ENCODE measurements around the gene GNG11. TPM values are rescaled to one million over a fixed set of nuclear protein-coding genes. Genes with fewer than 3 reads are reported as not detected.
"Not testable (repeated sequence)": the region's sequence is repeated elsewhere in the genome, so short reads cannot be mapped to it uniquely, and the experiment has no call there.

The GNG11 gene
- total RNA-seq, 3 donors from 2014 or later, result 1.7 to 7.7 (median 3.4) TPM

DNA sequence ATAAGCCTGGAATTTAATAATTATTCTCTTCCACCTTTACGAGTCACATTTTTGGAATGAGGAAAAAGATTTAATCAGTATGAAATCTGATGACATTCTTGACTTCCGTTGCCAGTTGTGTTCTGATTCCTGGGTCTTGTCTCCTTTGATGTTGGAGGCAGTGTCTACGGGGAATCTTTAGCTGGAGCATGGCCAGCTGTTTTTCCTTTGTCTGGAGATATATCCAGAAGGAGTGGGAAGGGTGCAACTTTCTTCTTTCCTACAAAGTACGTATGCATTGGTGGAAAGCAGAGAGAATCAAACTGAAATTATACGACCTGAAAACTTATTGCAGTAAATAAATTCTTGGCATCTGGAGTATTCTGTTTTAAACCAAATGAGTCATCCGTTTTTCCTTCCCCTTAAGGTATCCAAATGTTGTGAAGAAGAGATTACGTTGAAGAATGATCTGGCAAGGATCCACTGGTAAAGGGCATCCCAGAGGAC, 6.9 kb upstream of the GNG11 start:
- Histone ChIP-seq H3K9me3 (no peaks in the 10 kb centered on the region), H3K4me1 (ENCODE audit: low read depth) (no peaks in the 10 kb centered on the region), H3K4me3 (no peak overlapping the region), H3K36me3 (ENCODE audit: low read depth) (no peaks in the 10 kb centered on the region)
- TF ChIP-seq CTCF (IDR thresholded peaks at IDR 0.05), result no peak
- no peak for ATAC-seq
- intact Hi-C loops (cut with DNase I, micrococcal nuclease), result no loop called here
- no peak for DNase-seq

GRCh38 chr7:93915206-93915842, 6.2 kb upstream of the GNG11 start:
- H3K36me3 ChIP-seq (ENCODE audit: low read depth); H3K9me3 ChIP-seq; intact Hi-C loops (cut with DNase I, micrococcal nuclease); H3K4me3 ChIP-seq; DNase-seq; H3K4me1 ChIP-seq (ENCODE audit: low read depth); ATAC-seq: not testable (repeated sequence)

GRCh38 chr7:93915888-93916287, 5.6 kb upstream of the GNG11 start:
- H3K36me3 ChIP-seq (ENCODE audit: low read depth); H3K4me3 ChIP-seq; H3K9me3 ChIP-seq; intact Hi-C loops (cut with DNase I, micrococcal nuclease); H3K4me1 ChIP-seq (ENCODE audit: low read depth); DNase-seq; ATAC-seq: not testable (repeated sequence)

DNA sequence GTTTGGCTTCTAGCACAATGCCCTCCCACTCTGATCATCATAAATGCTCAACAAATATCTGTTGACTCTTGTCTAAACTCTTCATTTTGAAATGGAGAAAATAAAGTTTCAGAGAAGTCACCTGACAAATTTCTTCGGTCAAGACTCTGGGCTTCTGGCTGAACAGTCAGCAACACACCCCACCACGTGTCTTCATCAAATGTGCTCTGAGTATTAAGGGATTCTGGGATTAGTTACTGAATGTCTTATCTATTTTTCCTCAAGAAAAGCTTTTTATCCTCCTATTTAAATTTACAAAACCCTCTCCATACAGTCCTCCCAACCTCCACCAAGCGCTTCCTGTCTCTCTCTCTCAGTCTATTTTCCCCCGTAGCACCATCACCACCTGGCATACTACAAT, 5.2 kb upstream of the GNG11 start:
- H3K4me1 ChIP-seq (ENCODE audit: low read depth); ATAC-seq; H3K36me3 ChIP-seq (ENCODE audit: low read depth); H3K9me3 ChIP-seq; DNase-seq; intact Hi-C loops (cut with DNase I, micrococcal nuclease); H3K4me3 ChIP-seq: not testable (repeated sequence)

- DNase-seq (no peak), ATAC-seq (no peak)
- TF ChIP-seq CTCF (IDR thresholded peaks at IDR 0.05), result no peak
- intact Hi-C loops (cut with DNase I, micrococcal nuclease), result no loop called here
- H3K4me3 ChIP-seq, result no peak overlapping the region
- H3K36me3 ChIP-seq (ENCODE audit: low read depth), result no peaks in the 10 kb centered on the region
- no peaks in the 10 kb centered on the region for H3K9me3 ChIP-seq
- H3K4me1 ChIP-seq (ENCODE audit: low read depth), result no peaks in the 10 kb centered on the region
Measured at GRCh38 chr7:93920496-93921182, 896 bp upstream of the GNG11 start.

- Histone ChIP-seq H3K36me3 (ENCODE audit: low read depth) (no peaks in the 10 kb centered on the region), H3K4me3 (no peak overlapping the region), H3K4me1 (ENCODE audit: low read depth) (no peaks in the 10 kb centered on the region), H3K9me3 (no peaks in the 10 kb centered on the region)
- DNase-seq (no peak), ATAC-seq (no peak)
- TF ChIP-seq CTCF (IDR thresholded peaks at IDR 0.05), result no peak
- intact Hi-C loops (cut with DNase I, micrococcal nuclease), result no loop called here
Measured at GRCh38 chr7:93921186-93921585, 349 bp upstream of the GNG11 start.

DNA sequence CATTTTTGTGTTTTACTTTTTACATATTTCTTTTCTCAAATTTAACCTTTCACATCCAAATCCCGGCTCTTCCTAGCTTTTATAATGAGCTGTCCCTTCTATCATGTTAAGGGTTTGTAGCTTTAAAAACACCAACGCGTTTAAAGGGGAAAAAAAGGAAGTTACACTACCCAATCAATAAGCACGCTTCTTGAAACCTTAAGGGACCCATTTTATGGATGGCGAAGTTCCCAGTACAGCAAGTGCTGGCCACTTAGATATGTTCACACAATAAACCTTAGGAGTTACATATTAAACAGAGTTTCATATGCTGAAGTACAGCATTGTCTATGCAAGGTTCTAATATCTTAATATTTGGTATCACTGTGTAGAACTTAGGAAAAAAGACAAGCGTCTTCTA, 1.8 kb downstream of the GNG11 start:
- no peak overlapping the region for H3K4me3 ChIP-seq
- intact Hi-C loops (cut with DNase I, micrococcal nuclease), result no loop called here
- no peaks in the 10 kb centered on the region for H3K9me3 ChIP-seq
- no peaks in the 10 kb centered on the region for H3K36me3 ChIP-seq (ENCODE audit: low read depth)
- ATAC-seq (no peak), DNase-seq (no peak)
- no peak for TF ChIP-seq CTCF (IDR thresholded peaks at IDR 0.05)
- no peaks in the 10 kb centered on the region for H3K4me1 ChIP-seq (ENCODE audit: low read depth)
